ENCODE measurements around the gene MYMX. TPM values are rescaled to one million over a fixed set of nuclear protein-coding genes. Genes with fewer than 3 reads are reported as not detected.

MYMX gene
- total RNA-seq, 1 donor from 2014 or later = not detected

- no peak for TF ChIP-seq CTCF (IDR thresholded peaks at IDR 0.05)
- Mint-ChIP-seq H3K36me3 (ENCODE audit: low read depth) (no peaks in the 10 kb centered on the region), H3K4me1 (ENCODE audit: low read depth) (peaks cover 76% of the 10 kb centered on the region), H3K9me3 (ENCODE audit: low read depth) (no peaks in the 10 kb centered on the region), H3K27me3 (ENCODE audit: low read depth) (no peaks in the 10 kb centered on the region), H3K27ac (ENCODE audit: unreplicated experiment) (peak overlapping the region; percentile 100), H3K4me3 (ENCODE audit: unreplicated experiment) (peak overlapping the region; percentile 86)
- DNase-seq (ENCODE audit: low spot score) = no peak
These were observed 4.2 kb downstream of the MYMX start for GRCh38 chr6:44220913-44221290.

- H3K4me3 Mint-ChIP-seq (ENCODE audit: unreplicated experiment) = peak overlapping the region; percentile 86
- no peaks in the 10 kb centered on the region for H3K36me3 Mint-ChIP-seq (ENCODE audit: low read depth)
- TF ChIP-seq CTCF (IDR thresholded peaks at IDR 0.05) = peak; percentile 93
- no peaks in the 10 kb centered on the region for H3K27me3 Mint-ChIP-seq (ENCODE audit: low read depth)
- DNase-seq (ENCODE audit: low spot score) = peak; percentile 97
- H3K9me3 Mint-ChIP-seq (ENCODE audit: low read depth) = no peaks in the 10 kb centered on the region
- peaks cover 81% of the 10 kb centered on the region for H3K4me1 Mint-ChIP-seq (ENCODE audit: low read depth)
- H3K27ac Mint-ChIP-seq (ENCODE audit: unreplicated experiment) = peak overlapping the region; percentile 100
These were observed 4.7 kb downstream of the MYMX start for GRCh38 chr6:44221291-44221960.

- peak overlapping the region; percentile 86 for H3K4me3 Mint-ChIP-seq (ENCODE audit: unreplicated experiment)
- no peaks in the 10 kb centered on the region for H3K9me3 Mint-ChIP-seq (ENCODE audit: low read depth)
- peaks cover 82% of the 10 kb centered on the region for H3K4me1 Mint-ChIP-seq (ENCODE audit: low read depth)
- TF ChIP-seq CTCF (IDR thresholded peaks at IDR 0.05) = no peak
- peak overlapping the region; percentile 100 for H3K27ac Mint-ChIP-seq (ENCODE audit: unreplicated experiment)
- no peaks in the 10 kb centered on the region for H3K36me3 Mint-ChIP-seq (ENCODE audit: low read depth)
- H3K27me3 Mint-ChIP-seq (ENCODE audit: low read depth) = no peaks in the 10 kb centered on the region
- DNase-seq (ENCODE audit: low spot score) = no peak
These were observed 5.2 kb downstream of the MYMX start for GRCh38 chr6:44221961-44222335.

- H3K4me3 Mint-ChIP-seq (ENCODE audit: unreplicated experiment) = peak overlapping the region; percentile 86
- peaks cover 83% of the 10 kb centered on the region for H3K4me1 Mint-ChIP-seq (ENCODE audit: low read depth)
- H3K27me3 Mint-ChIP-seq (ENCODE audit: low read depth) = no peaks in the 10 kb centered on the region
- no peak for TF ChIP-seq CTCF (IDR thresholded peaks at IDR 0.05)
- no peak for DNase-seq (ENCODE audit: low spot score)
- H3K9me3 Mint-ChIP-seq (ENCODE audit: low read depth) = no peaks in the 10 kb centered on the region
- peak overlapping the region; percentile 100 for H3K27ac Mint-ChIP-seq (ENCODE audit: unreplicated experiment)
- no peaks in the 10 kb centered on the region for H3K36me3 Mint-ChIP-seq (ENCODE audit: low read depth)
These were observed 6.0 kb downstream of the MYMX start for GRCh38 chr6:44222486-44223318.

GRCh38 chr6:44223319-44224028 lies 6.7 kb downstream of the MYMX start, which contains the start of gene SLC29A1:
Gene SLC29A1 (plus strand): TSS chr6:44223595. CDS start chr6:44227314, 3,719 bp downstream.
- H3K27me3 Mint-ChIP-seq (ENCODE audit: low read depth) = no peaks in the 10 kb centered on the region
- no peak for DNase-seq (ENCODE audit: low spot score)
- peak within 1 kb of the TSS; percentile 100 for H3K27ac Mint-ChIP-seq (ENCODE audit: unreplicated experiment)
- H3K4me1 Mint-ChIP-seq (ENCODE audit: low read depth) = peaks cover 84% of the 10 kb centered on the region
- peak; percentile 55 for TF ChIP-seq CTCF (IDR thresholded peaks at IDR 0.05)
- no peaks in the 10 kb centered on the region for H3K9me3 Mint-ChIP-seq (ENCODE audit: low read depth)
- peak within 1 kb of the TSS; percentile 86 for H3K4me3 Mint-ChIP-seq (ENCODE audit: unreplicated experiment)
- H3K36me3 Mint-ChIP-seq (ENCODE audit: low read depth) = no peaks in the 10 kb centered on the region
